Endothelial cell of umbilical vein (primary cell): ENCODE results near the gene AAR2. TPM values are rescaled to one million over a fixed set of nuclear protein-coding genes. Genes with fewer than 3 reads are reported as not detected.

Experiments used
- BruUV-seq: library from RNA; stranded (reverse); fragments of 400-500 nt; replicated peaks from 2 replicates; lab custom pipeline; 2021; lab: Mats Ljungman, UMichigan
- CTCF ChIA-PET: fragments of 300-600, 350-600 bp; sonication (Branson Sonifier 250); formaldehyde crosslinking; loops from one replicate; lab custom pipeline; 2021; ENCODE audit warnings: antibody characterized with exemption, inconsistent platforms; lab: Charles Lee
- POLR2A ChIA-PET: fragments of 300-600, 350-600 bp; sonication (Branson Sonifier 250); formaldehyde crosslinking; loops from one replicate; lab custom pipeline; 2021; ENCODE audit warnings: antibody characterized with exemption, inconsistent platforms; lab: Charles Lee
- DNase-seq: peaks from one replicate; pipeline ENCODE4 v3.0.0-alpha.2; 2011; ENCODE audit warnings: low read depth, low spot score
- FAIRE-seq: peaks from 2 replicates; lab custom pipeline; 2011; peaks lifted over from hg19 to GRCh38; lab: Jason Lieb, UNC
- H2AFZ ChIP-seq: 2 replicates; pipeline ENCODE4 v1.6.0; 2012; ENCODE audit warnings: low read depth, low read length, control low read depth, inconsistent platforms
- H3K27ac ChIP-seq: 2 replicates; pipeline ENCODE4 v1.5.1; 2011; ENCODE audit warnings: low read depth, mild to moderate bottlenecking, control low read depth, low read length, moderate library complexity; ENCODE audit not compliant: insufficient read depth
- H3K27me3 ChIP-seq, 2 experiments: 2 replicates each; pipeline versions ENCODE4 v1.6.0 to v1.6.1; 2011; ENCODE audit warnings: low read length in 2 of 2, mixed read lengths in 1 of 2; ENCODE audit not compliant: control insufficient read depth in 2 of 2, insufficient read depth in 2 of 2
- H3K36me3 ChIP-seq, 2 experiments: 2 replicates in 1 of 2; 3 replicates in 1 of 2; pipeline ENCODE4 v1.5.1; 2011; ENCODE audit warnings: low read length in 2 of 2, mild to moderate bottlenecking in 1 of 2, moderate library complexity in 1 of 2; ENCODE audit not compliant: control insufficient read depth in 2 of 2, insufficient read depth in 2 of 2; ENCODE audit errors: extremely low read depth in 1 of 2
- H3K4me1 ChIP-seq: 3 replicates; pipeline ENCODE4 v1.5.1; 2011; ENCODE audit warnings: mild to moderate bottlenecking, low read length; ENCODE audit not compliant: control insufficient read depth, insufficient read depth; ENCODE audit errors: extremely low read depth
- H3K4me2 ChIP-seq: 2 replicates; pipeline ENCODE4 v1.6.1; 2011; ENCODE audit warnings: low read length, control low read depth, mixed read lengths; ENCODE audit not compliant: insufficient read depth
- H3K4me3 ChIP-seq, 3 experiments: fragments of 200-600 bp in 1 of 3; sonication (generic), shearing (Covaris generic) in 1 of 3; replicated peaks in 1 of 3; 2 replicates each; pipeline ENCODE4 v1.5.1; 2011 to 2016; ENCODE audit warnings: control low read depth in 3 of 3, low read length in 3 of 3, mild to moderate bottlenecking in 2 of 3, inconsistent platforms in 1 of 3, low read depth in 1 of 3, moderate library complexity in 1 of 3; ENCODE audit not compliant: insufficient read depth in 1 of 3
- H3K79me2 ChIP-seq: 2 replicates; pipeline ENCODE4 v1.6.0; 2012; ENCODE audit warnings: low read length, inconsistent platforms; ENCODE audit not compliant: control insufficient read depth, insufficient read depth
- H3K9ac ChIP-seq: replicated peaks from 2 replicates; pipeline ENCODE3; 2011; ENCODE audit warnings: low read length, control low read depth; ENCODE audit not compliant: insufficient read depth; ENCODE audit errors: extremely low read depth
- H3K9me1 ChIP-seq: replicated peaks from 3 replicates; pipeline ENCODE4 v1.6.0; 2011; ENCODE audit warnings: mild to moderate bottlenecking, low read length; ENCODE audit not compliant: control insufficient read depth, insufficient read depth; ENCODE audit errors: extremely low read depth
- H3K9me3 ChIP-seq: replicated peaks from 2 replicates; pipeline ENCODE4 v1.5.1; 2012; ENCODE audit warnings: low read length, inconsistent platforms; ENCODE audit not compliant: control insufficient read depth, insufficient read depth
- H4K20me1 ChIP-seq: replicated peaks from 2 replicates; pipeline ENCODE3; 2011; ENCODE audit warnings: mild to moderate bottlenecking, low read length; ENCODE audit not compliant: control insufficient read depth, insufficient read depth; ENCODE audit errors: extremely low read depth
- CTCF ChIP-seq, 2 donors: IDR thresholded peaks; 1 replicate in 1 of 2; 2 replicates in 1 of 2; pipeline ENCODE4 v1.5.1; 2011; ENCODE audit warnings: low read length in 2 of 2, mild to moderate bottlenecking in 2 of 2, moderate library complexity in 2 of 2, control low read depth in 1 of 2, inconsistent platforms in 1 of 2, low read depth in 1 of 2; ENCODE audit not compliant: insufficient read depth in 1 of 2; ENCODE audit errors: extremely low read depth in 1 of 2
- EZH2 ChIP-seq: IDR thresholded peaks from 2 replicates; pipeline ENCODE4 v1.6.1; 2012; ENCODE audit warnings: borderline replicate concordance, low read depth, mild to moderate bottlenecking, moderate library complexity, low read length, inconsistent platforms; ENCODE audit not compliant: severe bottlenecking
- FOS ChIP-seq: IDR thresholded peaks from 2 replicates; pipeline ENCODE4 v1.6.1; 2011; ENCODE audit warnings: mild to moderate bottlenecking, low read length, moderate library complexity, borderline replicate concordance; ENCODE audit not compliant: insufficient read depth
- GATA2 ChIP-seq: IDR thresholded peaks from 2 replicates; pipeline ENCODE4 v1.7.0; 2011; ENCODE audit warnings: low read depth, mild to moderate bottlenecking, moderate library complexity, mixed read lengths, low read length; ENCODE audit not compliant: insufficient read length, insufficient read depth
- JUN ChIP-seq: IDR thresholded peaks from 2 replicates; pipeline ENCODE4 v1.6.1; 2011; ENCODE audit warnings: borderline replicate concordance, low read depth; ENCODE audit not compliant: insufficient read length, insufficient read depth
- MAX ChIP-seq: IDR thresholded peaks from 2 replicates; pipeline ENCODE4 v1.6.1; 2011; ENCODE audit not compliant: insufficient read depth, insufficient read length
- MYC ChIP-seq: IDR thresholded peaks from one replicate; pipeline ENCODE4 v1.6.1; 2011; ENCODE audit warnings: mild to moderate bottlenecking, low read depth, low read length
- POLR2A ChIP-seq: IDR thresholded peaks from 2 replicates; pipeline ENCODE4 v1.6.1; 2012; ENCODE audit warnings: low read depth, mild to moderate bottlenecking, control low read depth, low read length
- dilution Hi-C: fragments of 300-500 bp; cut with MboI; formaldehyde crosslinking; loops from one replicate; pipeline ENCODE4 v1.15.0; 2019; ENCODE audit warnings: low sequenced_read_pairs; ENCODE audit not compliant: extremely low pct_ligation_motif_present
- intact Hi-C: fragments of 100-400 bp; cut with micrococcal nuclease; formaldehyde crosslinking; loops from one replicate; pipeline ENCODE4 v1.10.0; 2022
- polyA plus RNA-seq, 4 experiments: library from polyadenylated mRNA; depleted of rRNA in 3 of 4; stranded (reverse) in 3 of 4; unstranded in 1 of 4; fragments of >200 nt; gene quantifications; 2 replicates each; pipeline versions ENCODE4 v1.2.1 to v1.2.3, GENCODE V29; 2011 to 2012; ENCODE audit warnings: missing spikeins in 1 of 4
- total RNA-seq: library from RNA; stranded (reverse); gene quantifications from 2 replicates; pipeline ENCODE4 v1.2.3, GENCODE V29; 2021

Gene AAR2
- total and polyA plus RNA-seq, 2 donors (not counting 3 experiments of a cell fraction or from before 2014, with no cell fraction given), result 21.9 to 29.4 TPM

GRCh38 chr20:36234771-36235320, 1.4 kb upstream of the AAR2 start:
- intact Hi-C loops, result no loop called here
- no peaks in the 10 kb centered on the region for H3K9me1 ChIP-seq
- DNase-seq (no peak), FAIRE-seq (no peak)
- H3K27ac ChIP-seq, result no peak overlapping the region
- POLR2A ChIA-PET, result no interaction called here
- no peak overlapping the region for H3K9ac ChIP-seq
- H3K36me3 ChIP-seq, result peaks cover 0 to 1% of the 10 kb centered on the region in 2 experiments
- BruUV-seq, result no TSS peak
- dilution Hi-C loops, result no loop called here
- CTCF ChIA-PET, result interaction anchor here (0.5 to 1.8 kb wide), 4 partner anchors 22 to 165 kb away, joined by 3 to 15 read pairs (median 4); no protein-coding TSS in a partner anchor
- no peak overlapping the region for H3K4me3 ChIP-seq
- no peak overlapping the region for H2AFZ ChIP-seq
- H4K20me1 ChIP-seq, result no peaks in the 10 kb centered on the region
- H3K27me3 ChIP-seq, result peaks cover 0 to 5% of the 10 kb centered on the region in 2 experiments
- H3K79me2 ChIP-seq, result peaks cover 35% of the 10 kb centered on the region
- TF ChIP-seq JUN, result no peak
- TF ChIP-seq GATA2, result no peak
- no peak for TF ChIP-seq EZH2
- no peak for TF ChIP-seq POLR2A
- TF ChIP-seq CTCF (IDR thresholded peaks at IDR 0.05; ENCODE audit: extremely low read depth in 1 of 2, insufficient read depth in 1 of 2, low read depth in 1 of 2, low read length in 2 of 2), result no peak
- TF ChIP-seq MAX, result no peak
- no peak for TF ChIP-seq MYC
- TF ChIP-seq FOS, result no peak
- H3K4me2 ChIP-seq, result no peak overlapping the region
- no peaks in the 10 kb centered on the region for H3K9me3 ChIP-seq
- H3K4me1 ChIP-seq, result peaks cover 10% of the 10 kb centered on the region
